HG03097 (cell line): ENCODE data around the gene ACTG1.
A peak's percentile ranks its signal among the peaks of the same experiment; 100 is the strongest.

ENCODE experiments used
- ATAC-seq: cut with Tn5 transposase; IDR thresholded peaks from one replicate; pipeline ENCODE4 v1.9.1; 2021; ENCODE audit not compliant: unreplicated experiment, low FRiP score

Gene ACTG1

GRCh38 chr17:81518113-81518784 is 5.7 kb upstream of the ACTG1 start:
- no peak for ATAC-seq

GRCh38 chr17:81517339-81518112 is 4.9 kb upstream of the ACTG1 start:
- ATAC-seq = peak; percentile 31

- no peak for ATAC-seq
These were observed 4.4 kb upstream of the ACTG1 start for GRCh38 chr17:81517009-81517338.

- ATAC-seq = no peak
These were observed 3.8 kb upstream of the ACTG1 start for GRCh38 chr17:81516439-81516838.

- no peak for ATAC-seq
These were observed 3.0 kb upstream of the ACTG1 start for GRCh38 chr17:81515530-81516041.

- no peak for ATAC-seq
These were observed 2.3 kb upstream of the ACTG1 start for GRCh38 chr17:81514739-81515529.

- ATAC-seq = no peak
These were observed 1.8 kb upstream of the ACTG1 start for GRCh38 chr17:81514489-81514738.

- no peak for ATAC-seq
These were observed 1.3 kb upstream of the ACTG1 start for GRCh38 chr17:81513753-81514488.

- no peak for ATAC-seq
These were observed 763 bp upstream of the ACTG1 start for GRCh38 chr17:81513372-81513752.

GRCh38 chr17:81511804-81512561 is 616 bp downstream of the ACTG1 start:
- ATAC-seq = peak; percentile 8

GRCh38 chr17:81511554-81511803 is 1.1 kb downstream of the ACTG1 start:
- ATAC-seq = no peak

- ATAC-seq = no peak
These were observed 1.6 kb downstream of the ACTG1 start for GRCh38 chr17:81510785-81511553.

- no peak for ATAC-seq
These were observed 2.4 kb downstream of the ACTG1 start for GRCh38 chr17:81509972-81510784.

GRCh38 chr17:81509207-81509971 is 3.2 kb downstream of the ACTG1 start:
- no peak for ATAC-seq

- ATAC-seq = no peak
These were observed 3.9 kb downstream of the ACTG1 start for GRCh38 chr17:81508639-81509206.

GRCh38 chr17:81503619-81504018 is 9.0 kb downstream of the ACTG1 start:
- ATAC-seq = no peak

- no peak for ATAC-seq
These were observed 10.1 kb downstream of the ACTG1 start for GRCh38 chr17:81502471-81503017.

- ATAC-seq = no peak
These were observed 12.6 kb downstream of the ACTG1 start for GRCh38 chr17:81500047-81500446.
